ENCODE results near the gene ANO7. TPM values are rescaled to one million over a fixed set of nuclear protein-coding genes. Genes with fewer than 3 reads are reported as not detected.

The ANO7 gene
- polyA plus RNA-seq, 1 donor from 2014 or later, result not detected

DNA sequence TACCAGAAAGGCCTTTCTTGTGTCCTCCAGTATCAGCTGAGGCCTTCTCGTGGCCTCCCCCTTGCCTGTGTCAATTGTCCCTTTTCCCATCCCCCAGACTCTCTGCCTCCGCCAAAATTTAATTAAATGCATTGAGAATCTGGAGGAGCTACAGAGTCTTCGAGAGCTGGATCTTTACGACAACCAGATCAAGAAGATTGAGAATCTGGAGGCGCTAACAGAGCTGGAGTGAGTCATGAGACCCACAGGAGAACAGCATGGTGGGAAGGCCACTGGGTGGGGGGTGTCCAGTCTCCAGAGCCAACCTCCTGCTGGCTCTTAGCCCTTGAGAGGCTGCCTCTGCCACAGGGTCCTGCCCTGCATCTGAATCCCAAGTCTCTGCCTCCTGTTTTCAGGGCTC lies 29.4 kb upstream of the ANO7 start:
- Histone ChIP-seq H4K20me1 (ENCODE audit: insufficient read depth) (no peaks in the 10 kb centered on the region), H3K9me2 (ENCODE audit: insufficient read depth, low read length) (no peaks in the 10 kb centered on the region), H3K27me3 (ENCODE audit: insufficient read depth, low read depth, low read length) (no peaks in the 10 kb centered on the region), H3K27ac (ENCODE audit: low read length) (no peak overlapping the region), H3K79me2 (replicated peaks; ENCODE audit: insufficient read depth, low read length) (no peaks in the 10 kb centered on the region), H3F3A (ENCODE audit: insufficient read depth, low read length, poor library complexity, severe bottlenecking) (no peaks in the 10 kb centered on the region), H3K36me3 (ENCODE audit: insufficient read depth, low read length) (no peaks in the 10 kb centered on the region), H3K9ac (ENCODE audit: low read length) (no peak overlapping the region), H3K4me3 (ENCODE audit: low read length) (no peak overlapping the region), H2AFZ (ENCODE audit: low read depth, low read length) (no peak overlapping the region), H3K9me3 (ENCODE audit: low read length) (no peaks in the 10 kb centered on the region), H3K4me2 (ENCODE audit: low read length) (no peak overlapping the region)
- TF ChIP-seq EP300 (conservative IDR thresholded peaks at IDR 0.05; ENCODE audit: poor library complexity, severe bottlenecking), result no peak
- TF ChIP-seq, protein P1, sequence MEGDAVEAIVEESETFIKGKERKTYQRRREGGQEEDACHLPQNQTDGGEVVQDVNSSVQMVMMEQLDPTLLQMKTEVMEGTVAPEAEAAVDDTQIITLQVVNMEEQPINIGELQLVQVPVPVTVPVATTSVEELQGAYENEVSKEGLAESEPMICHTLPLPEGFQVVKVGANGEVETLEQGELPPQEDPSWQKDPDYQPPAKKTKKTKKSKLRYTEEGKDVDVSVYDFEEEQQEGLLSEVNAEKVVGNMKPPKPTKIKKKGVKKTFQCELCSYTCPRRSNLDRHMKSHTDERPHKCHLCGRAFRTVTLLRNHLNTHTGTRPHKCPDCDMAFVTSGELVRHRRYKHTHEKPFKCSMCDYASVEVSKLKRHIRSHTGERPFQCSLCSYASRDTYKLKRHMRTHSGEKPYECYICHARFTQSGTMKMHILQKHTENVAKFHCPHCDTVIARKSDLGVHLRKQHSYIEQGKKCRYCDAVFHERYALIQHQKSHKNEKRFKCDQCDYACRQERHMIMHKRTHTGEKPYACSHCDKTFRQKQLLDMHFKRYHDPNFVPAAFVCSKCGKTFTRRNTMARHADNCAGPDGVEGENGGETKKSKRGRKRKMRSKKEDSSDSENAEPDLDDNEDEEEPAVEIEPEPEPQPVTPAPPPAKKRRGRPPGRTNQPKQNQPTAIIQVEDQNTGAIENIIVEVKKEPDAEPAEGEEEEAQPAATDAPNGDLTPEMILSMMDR (IDR thresholded peaks at IDR 0.05; ENCODE audit: poor library complexity, severe bottlenecking), result no peak
- no peak for TF ChIP-seq SMC3 (conservative IDR thresholded peaks at IDR 0.05; ENCODE audit: poor library complexity)
- no peak for TF ChIP-seq MXI1 (conservative IDR thresholded peaks at IDR 0.05; ENCODE audit: poor library complexity, severe bottlenecking)

DNA sequence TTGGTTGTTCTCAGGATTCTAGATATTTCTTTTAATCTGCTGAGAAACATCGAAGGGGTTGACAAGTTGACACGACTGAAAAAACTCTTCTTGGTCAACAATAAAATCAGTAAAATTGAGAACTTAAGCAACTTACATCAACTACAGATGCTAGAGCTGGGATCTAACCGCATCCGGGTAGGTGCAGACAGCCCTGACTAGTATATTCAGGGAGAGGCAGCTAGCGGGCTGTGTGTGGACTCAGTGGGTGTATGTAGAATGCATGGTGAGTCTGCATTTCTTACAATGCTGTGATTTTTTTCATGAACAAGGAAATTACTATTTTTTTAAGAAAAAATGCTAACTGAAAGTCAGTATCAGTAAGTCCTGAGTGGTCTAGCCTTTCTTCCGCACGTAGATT lies 28.2 kb upstream of the ANO7 start:
- H3K36me3 ChIP-seq (ENCODE audit: insufficient read depth, low read length), result no peaks in the 10 kb centered on the region

More for the DNA sequence above, 28.2 kb upstream of the ANO7 start:
- no peak overlapping the region for H3K4me2 ChIP-seq (ENCODE audit: low read length)
- no peaks in the 10 kb centered on the region for H3F3A ChIP-seq (ENCODE audit: insufficient read depth, low read length, poor library complexity, severe bottlenecking)
- TF ChIP-seq RAD21 (conservative IDR thresholded peaks at IDR 0.05) (no peak), POLR2AphosphoS5 (IDR thresholded peaks at IDR 0.05) (no peak), SMC3 (conservative IDR thresholded peaks at IDR 0.05; ENCODE audit: poor library complexity) (no peak), EP300 (conservative IDR thresholded peaks at IDR 0.05; ENCODE audit: poor library complexity, severe bottlenecking) (no peak), TAF1 (IDR thresholded peaks at IDR 0.05; ENCODE audit: low read depth) (no peak), EZH2 (IDR thresholded peaks at IDR 0.05; ENCODE audit: borderline replicate concordance, insufficient read depth, low read length, poor library complexity, severe bottlenecking) (no peak), MXI1 (conservative IDR thresholded peaks at IDR 0.05; ENCODE audit: poor library complexity, severe bottlenecking) (no peak)
- TF ChIP-seq, protein P1 (IDR thresholded peaks at IDR 0.05; ENCODE audit: poor library complexity, severe bottlenecking), result no peak
- TF ChIP-seq, protein P2, sequence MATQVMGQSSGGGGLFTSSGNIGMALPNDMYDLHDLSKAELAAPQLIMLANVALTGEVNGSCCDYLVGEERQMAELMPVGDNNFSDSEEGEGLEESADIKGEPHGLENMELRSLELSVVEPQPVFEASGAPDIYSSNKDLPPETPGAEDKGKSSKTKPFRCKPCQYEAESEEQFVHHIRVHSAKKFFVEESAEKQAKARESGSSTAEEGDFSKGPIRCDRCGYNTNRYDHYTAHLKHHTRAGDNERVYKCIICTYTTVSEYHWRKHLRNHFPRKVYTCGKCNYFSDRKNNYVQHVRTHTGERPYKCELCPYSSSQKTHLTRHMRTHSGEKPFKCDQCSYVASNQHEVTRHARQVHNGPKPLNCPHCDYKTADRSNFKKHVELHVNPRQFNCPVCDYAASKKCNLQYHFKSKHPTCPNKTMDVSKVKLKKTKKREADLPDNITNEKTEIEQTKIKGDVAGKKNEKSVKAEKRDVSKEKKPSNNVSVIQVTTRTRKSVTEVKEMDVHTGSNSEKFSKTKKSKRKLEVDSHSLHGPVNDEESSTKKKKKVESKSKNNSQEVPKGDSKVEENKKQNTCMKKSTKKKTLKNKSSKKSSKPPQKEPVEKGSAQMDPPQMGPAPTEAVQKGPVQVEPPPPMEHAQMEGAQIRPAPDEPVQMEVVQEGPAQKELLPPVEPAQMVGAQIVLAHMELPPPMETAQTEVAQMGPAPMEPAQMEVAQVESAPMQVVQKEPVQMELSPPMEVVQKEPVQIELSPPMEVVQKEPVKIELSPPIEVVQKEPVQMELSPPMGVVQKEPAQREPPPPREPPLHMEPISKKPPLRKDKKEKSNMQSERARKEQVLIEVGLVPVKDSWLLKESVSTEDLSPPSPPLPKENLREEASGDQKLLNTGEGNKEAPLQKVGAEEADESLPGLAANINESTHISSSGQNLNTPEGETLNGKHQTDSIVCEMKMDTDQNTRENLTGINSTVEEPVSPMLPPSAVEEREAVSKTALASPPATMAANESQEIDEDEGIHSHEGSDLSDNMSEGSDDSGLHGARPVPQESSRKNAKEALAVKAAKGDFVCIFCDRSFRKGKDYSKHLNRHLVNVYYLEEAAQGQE (IDR thresholded peaks at IDR 0.05; ENCODE audit: borderline replicate concordance), result no peak
- no peaks in the 10 kb centered on the region for H3K9me3 ChIP-seq (ENCODE audit: low read length)
- H3K27ac ChIP-seq (ENCODE audit: low read length), result no peak overlapping the region
- H3K4me3 ChIP-seq (ENCODE audit: low read length), result no peak overlapping the region
- no peaks in the 10 kb centered on the region for H4K20me1 ChIP-seq (ENCODE audit: insufficient read depth)
- no peaks in the 10 kb centered on the region for H3K9me2 ChIP-seq (ENCODE audit: insufficient read depth, low read length)
- no peaks in the 10 kb centered on the region for H3K27me3 ChIP-seq (ENCODE audit: insufficient read depth, low read depth, low read length)
- H3K9ac ChIP-seq (ENCODE audit: low read length), result no peak overlapping the region
- no peak overlapping the region for H2AFZ ChIP-seq (ENCODE audit: low read depth, low read length)
- H3K79me2 ChIP-seq (replicated peaks; ENCODE audit: insufficient read depth, low read length), result no peaks in the 10 kb centered on the region

Data from neural cell (in vitro differentiated cells).